ENCODE measurements around the gene HIVEP1.

Gene HIVEP1

GRCh38 chr6:11989386-11989785 lies 22.7 kb upstream of the HIVEP1 start:
- no peak for DNase-seq (ENCODE audit: insufficient read length, low spot score)
- FAIRE-seq = no peak

GRCh38 chr6:11992086-11992485 lies 20.0 kb upstream of the HIVEP1 start:
- FAIRE-seq (no peak), DNase-seq (ENCODE audit: insufficient read length, low spot score) (no peak)

GRCh38 chr6:11994875-11995461 lies 17.1 kb upstream of the HIVEP1 start:
- FAIRE-seq = no peak
- DNase-seq (ENCODE audit: insufficient read length, low spot score) = no peak

- DNase-seq (ENCODE audit: insufficient read length, low spot score) (no peak), FAIRE-seq (no peak)
Observed at GRCh38 chr6:11996751-11997150, 15.4 kb upstream of the HIVEP1 start.

- FAIRE-seq = no peak
Observed at GRCh38 chr6:11999246-11999645, 12.9 kb upstream of the HIVEP1 start.

GRCh38 chr6:12000174-12000573 lies 11.9 kb upstream of the HIVEP1 start:
- FAIRE-seq (no peak), DNase-seq (ENCODE audit: insufficient read length, low spot score) (no peak)

More at GRCh38 chr6:11999246-11999645, 12.9 kb upstream of the HIVEP1 start:
- no peak for DNase-seq (ENCODE audit: insufficient read length, low spot score)

- FAIRE-seq (no peak), DNase-seq (ENCODE audit: insufficient read length, low spot score) (no peak)
Observed at GRCh38 chr6:12001004-12001705, 11.0 kb upstream of the HIVEP1 start.

- no peak for DNase-seq (ENCODE audit: insufficient read length, low spot score)
- FAIRE-seq = no peak
Observed at GRCh38 chr6:12001706-12002435, 10.2 kb upstream of the HIVEP1 start.

- DNase-seq (ENCODE audit: insufficient read length, low spot score) (no peak), FAIRE-seq (no peak)
Observed at GRCh38 chr6:12007473-12007872, 4.6 kb upstream of the HIVEP1 start.

GRCh38 chr6:12007887-12008286 lies 4.2 kb upstream of the HIVEP1 start:
- FAIRE-seq (no peak), DNase-seq (ENCODE audit: insufficient read length, low spot score) (no peak)

GRCh38 chr6:12008366-12009179 lies 3.5 kb upstream of the HIVEP1 start:
- FAIRE-seq (peak; percentile 94), DNase-seq (ENCODE audit: insufficient read length, low spot score) (peak; percentile 40)

- FAIRE-seq (no peak), DNase-seq (ENCODE audit: insufficient read length, low spot score) (no peak)
Observed at GRCh38 chr6:12009180-12009685, 2.9 kb upstream of the HIVEP1 start.

- FAIRE-seq (no peak), DNase-seq (ENCODE audit: insufficient read length, low spot score) (no peak)
Observed at GRCh38 chr6:12009876-12010634, 2.1 kb upstream of the HIVEP1 start.

- DNase-seq (ENCODE audit: insufficient read length, low spot score) (peak; percentile 23), FAIRE-seq (peak; percentile 93)
Observed at GRCh38 chr6:12010635-12011275, 1.4 kb upstream of the HIVEP1 start.

GRCh38 chr6:12011276-12012037 lies 655 bp upstream of the HIVEP1 start:
- FAIRE-seq = peak; percentile 4
- peak; percentile 91 for DNase-seq (ENCODE audit: insufficient read length, low spot score)

GRCh38 chr6:12012558-12013306 lies 620 bp downstream of the HIVEP1 start:
- DNase-seq (ENCODE audit: insufficient read length, low spot score) (peak; percentile 16), FAIRE-seq (peak; percentile 58)

GRCh38 chr6:12013307-12013719 lies 1.2 kb downstream of the HIVEP1 start:
- no peak for DNase-seq (ENCODE audit: insufficient read length, low spot score)
- peak; percentile 83 for FAIRE-seq
